PC-3 (cell line): ENCODE data around the gene PLA2G2F. TPM values are rescaled to one million over a fixed set of nuclear protein-coding genes. Genes with fewer than 3 reads are reported as not detected.

Experiments
- ATAC-seq: fragments of 200-7000 bp; cut with Tn5 transposase; 2 replicates; pipeline ENCODE4 v1.9.1; 2020; ENCODE audit warnings: mild to moderate bottlenecking, moderate library complexity
- BruUV-seq: library from RNA; stranded (reverse); fragments of 400-500 nt; replicated peaks from 2 replicates; lab custom pipeline; 2021; lab: Mats Ljungman, UMichigan
- CTCF ChIA-PET: fragments of 300-600 bp; sonication (Branson Sonifier 250); formaldehyde crosslinking; loops from one replicate; lab custom pipeline; 2022; ENCODE audit warnings: antibody characterized with exemption; lab: Charles Lee
- POLR2A ChIA-PET: fragments of 300-600 bp; sonication (Branson Sonifier 250); formaldehyde crosslinking; loops from one replicate; lab custom pipeline; 2022; ENCODE audit warnings: antibody characterized with exemption; ENCODE audit not compliant: unreplicated experiment; lab: Charles Lee
- DNase-seq: peaks from one replicate; pipeline ENCODE4 v3.0.0-alpha.2; 2015
- H2AFZ ChIP-seq: fragments of 300-600 bp; sonication (generic); 2 replicates; pipeline ENCODE4 v1.6.0; 2016; ENCODE audit warnings: antibody characterized with exemption, low read length
- H3F3A ChIP-seq: fragments of 300-600 bp; sonication (generic); one replicate; pipeline ENCODE4 v1.6.0; 2017; ENCODE audit warnings: antibody characterized with exemption, low read length, control low read depth, mild to moderate bottlenecking; ENCODE audit not compliant: unreplicated experiment
- H3K27ac ChIP-seq: fragments of 300-600 bp; sonication (generic); 2 replicates; pipeline ENCODE4 v1.5.1; 2016; ENCODE audit warnings: mild to moderate bottlenecking, low read length
- H3K27me3 ChIP-seq: fragments of 300-600 bp; sonication (generic); 2 replicates; pipeline ENCODE4 v1.6.1; 2016; ENCODE audit warnings: low read length, mixed read lengths
- H3K36me3 ChIP-seq: fragments of 300-600 bp; sonication (generic); 2 replicates; pipeline ENCODE4 v1.6.1; 2016; ENCODE audit warnings: low read depth, mixed run types, low read length, mixed read lengths
- H3K4me1 ChIP-seq: fragments of 300-600 bp; sonication (generic); 2 replicates; pipeline ENCODE4 v1.5.1; 2016; ENCODE audit warnings: low read length; ENCODE audit not compliant: insufficient read depth
- H3K4me2 ChIP-seq: fragments of 300-600 bp; sonication (generic); 2 replicates; pipeline ENCODE4 v1.6.0; 2016; ENCODE audit warnings: low read length
- H3K4me3 ChIP-seq: fragments of 300-600 bp; sonication (generic); 2 replicates; pipeline ENCODE4 v1.5.1; 2016; ENCODE audit warnings: mild to moderate bottlenecking, low read length, mixed read lengths
- H3K79me2 ChIP-seq: fragments of 300-600 bp; sonication (generic); 2 replicates; pipeline ENCODE4 v1.6.1; 2017; ENCODE audit warnings: low read length, mixed read lengths
- H3K9ac ChIP-seq: fragments of 300-600 bp; sonication (generic); 2 replicates; pipeline ENCODE4 v1.6.0; 2016; ENCODE audit warnings: mild to moderate bottlenecking, low read length
- H3K9me2 ChIP-seq: fragments of 300-600 bp; sonication (generic); replicated peaks from 2 replicates; pipeline ENCODE4 v1.6.1; 2016; ENCODE audit warnings: mixed run types, low read length, mixed read lengths
- H3K9me3 ChIP-seq: fragments of 300-600 bp; sonication (generic); 2 replicates; pipeline ENCODE4 v1.6.1; 2016; ENCODE audit warnings: low read length, mixed read lengths
- H4K20me1 ChIP-seq: fragments of 300-600 bp; sonication (generic); 2 replicates; pipeline ENCODE4 v1.6.1; 2016; ENCODE audit warnings: low read length, mixed read lengths
- EZH2 ChIP-seq: fragments of 300-600 bp; sonication (generic); IDR thresholded peaks from one replicate; pipeline ENCODE4 v1.6.1; 2017; ENCODE audit warnings: antibody characterized with exemption, mild to moderate bottlenecking, low read length; ENCODE audit not compliant: unreplicated experiment
- EZH2phosphoT487 ChIP-seq: fragments of 300-600 bp; sonication (generic); IDR thresholded peaks from 2 replicates; pipeline ENCODE4 v1.6.1; 2018; ENCODE audit warnings: mild to moderate bottlenecking, antibody characterized with exemption, low read length, borderline replicate concordance
- intact Hi-C: fragments of 100-400 bp; cut with micrococcal nuclease; formaldehyde crosslinking; loops from 2 replicates; pipeline ENCODE4 v1.9.0; 2023
- total RNA-seq: library from RNA; depleted of rRNA; stranded (reverse); fragments of >200 nt; gene quantifications from 2 replicates; pipeline ENCODE4 v1.2.3, GENCODE V29; 2014
- TF ChIP-seq, protein P1 (sequence below): fragments of 300-600 bp; sonication (generic); conservative IDR thresholded peaks from 2 replicates; pipeline ENCODE4 v1.5.1; 2017; ENCODE audit warnings: antibody characterized with exemption, low read depth, mild to moderate bottlenecking, low read length

Gene PLA2G2F
- total RNA-seq, 1 experiment from 2014 or later: 0.18 TPM

DNA sequence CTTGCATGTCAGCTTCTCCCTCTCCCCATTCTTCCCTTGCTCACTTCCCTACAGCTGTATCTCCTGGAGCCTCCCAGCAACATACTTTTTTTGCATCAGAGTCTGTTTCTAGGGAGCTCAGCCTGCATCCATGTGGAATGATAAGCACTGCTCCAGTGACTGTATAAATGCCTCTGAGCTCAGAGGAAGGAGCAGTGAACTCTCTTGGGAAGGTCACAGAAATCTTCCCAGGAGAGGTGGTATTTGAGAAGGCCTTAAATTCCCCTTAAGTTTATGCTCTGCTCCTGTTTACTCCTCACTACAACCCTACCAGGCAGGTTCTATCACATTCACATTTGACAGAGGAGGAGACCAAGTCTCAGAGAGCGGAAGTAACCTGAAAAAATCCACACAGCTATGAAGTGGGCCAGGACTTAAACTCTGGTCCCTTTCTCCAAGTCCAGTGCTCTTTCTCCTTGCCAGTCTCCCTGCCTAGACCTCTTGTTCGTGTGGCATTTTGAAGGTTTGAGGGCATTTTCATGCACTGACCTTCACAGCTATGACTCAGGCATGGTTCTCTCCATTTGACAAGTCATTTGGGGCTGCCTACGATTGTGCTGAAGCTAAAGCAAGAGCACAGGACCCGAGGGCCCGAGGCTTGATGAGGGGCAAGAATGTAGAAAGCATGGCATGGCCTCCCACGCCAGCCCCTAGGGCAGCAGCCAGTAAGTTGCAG, 41.2 kb downstream of the PLA2G2F start:
- no peak overlapping the region for H2AFZ ChIP-seq
- ChIA-PET CTCF (interaction anchor here (1.2 kb wide), 1 partner anchor 33 kb away, joined by 3 read pairs; no protein-coding TSS in a partner anchor), POLR2A (no interaction called here)
- H3K27ac ChIP-seq: no peak overlapping the region
- DNase-seq: peak; percentile 40
- H3K9me2 ChIP-seq: no peaks in the 10 kb centered on the region
- intact Hi-C loops: no loop called here
- no peak overlapping the region for H3K9ac ChIP-seq
- no peak overlapping the region for H3K4me2 ChIP-seq
- H3K27me3 ChIP-seq: no peaks in the 10 kb centered on the region
- peaks cover 8% of the 10 kb centered on the region; the same call in 1 of the 2 replicates for H3K4me1 ChIP-seq
- ATAC-seq: no peak
- H4K20me1 ChIP-seq: no peaks in the 10 kb centered on the region
- H3K4me3 ChIP-seq: no peak overlapping the region
- TF ChIP-seq EZH2phosphoT487 (no peak), EZH2 (no peak)
- TF ChIP-seq, protein P1, sequence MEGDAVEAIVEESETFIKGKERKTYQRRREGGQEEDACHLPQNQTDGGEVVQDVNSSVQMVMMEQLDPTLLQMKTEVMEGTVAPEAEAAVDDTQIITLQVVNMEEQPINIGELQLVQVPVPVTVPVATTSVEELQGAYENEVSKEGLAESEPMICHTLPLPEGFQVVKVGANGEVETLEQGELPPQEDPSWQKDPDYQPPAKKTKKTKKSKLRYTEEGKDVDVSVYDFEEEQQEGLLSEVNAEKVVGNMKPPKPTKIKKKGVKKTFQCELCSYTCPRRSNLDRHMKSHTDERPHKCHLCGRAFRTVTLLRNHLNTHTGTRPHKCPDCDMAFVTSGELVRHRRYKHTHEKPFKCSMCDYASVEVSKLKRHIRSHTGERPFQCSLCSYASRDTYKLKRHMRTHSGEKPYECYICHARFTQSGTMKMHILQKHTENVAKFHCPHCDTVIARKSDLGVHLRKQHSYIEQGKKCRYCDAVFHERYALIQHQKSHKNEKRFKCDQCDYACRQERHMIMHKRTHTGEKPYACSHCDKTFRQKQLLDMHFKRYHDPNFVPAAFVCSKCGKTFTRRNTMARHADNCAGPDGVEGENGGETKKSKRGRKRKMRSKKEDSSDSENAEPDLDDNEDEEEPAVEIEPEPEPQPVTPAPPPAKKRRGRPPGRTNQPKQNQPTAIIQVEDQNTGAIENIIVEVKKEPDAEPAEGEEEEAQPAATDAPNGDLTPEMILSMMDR: no peak
- H3K79me2 ChIP-seq: no peaks in the 10 kb centered on the region
- no peaks in the 10 kb centered on the region for H3K9me3 ChIP-seq
- H3K36me3 ChIP-seq: no peaks in the 10 kb centered on the region
- no TSS peak for BruUV-seq
- no peaks in the 10 kb centered on the region for H3F3A ChIP-seq

DNA sequence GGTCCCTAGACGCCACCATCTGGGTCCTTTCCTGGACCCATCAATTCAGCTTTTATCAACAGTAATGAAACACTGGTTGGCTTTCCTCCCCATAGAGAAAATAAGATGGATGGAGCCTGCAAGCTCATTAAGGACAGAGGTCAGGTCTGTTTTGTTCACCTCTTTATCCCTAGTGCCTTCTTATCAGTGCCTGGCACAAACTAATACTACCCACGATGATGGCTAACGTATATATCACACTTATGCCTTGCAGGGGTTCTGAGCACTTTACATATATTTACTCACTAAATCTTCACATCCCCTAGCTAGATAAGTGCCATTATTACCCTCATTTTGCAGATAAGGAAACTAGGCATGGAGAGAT, 41.7 kb downstream of the PLA2G2F start:
- H2AFZ ChIP-seq: no peak overlapping the region
- TF ChIP-seq, protein P1: no peak
- no peak for TF ChIP-seq EZH2
- TF ChIP-seq EZH2phosphoT487: no peak
- POLR2A ChIA-PET: interaction anchor here (0.6 kb wide), 1 partner anchor 10 kb away, joined by 5 read pairs; no protein-coding TSS in a partner anchor
- no peak overlapping the region for H3K27ac ChIP-seq
- H3K36me3 ChIP-seq: no peaks in the 10 kb centered on the region
- no peaks in the 10 kb centered on the region for H3K79me2 ChIP-seq
- no peaks in the 10 kb centered on the region for H3K9me2 ChIP-seq
- no peaks in the 10 kb centered on the region for H3K27me3 ChIP-seq
- intact Hi-C loops: no loop called here
- H3K9me3 ChIP-seq: no peaks in the 10 kb centered on the region
- no TSS peak for BruUV-seq
- H3K4me3 ChIP-seq: no peak overlapping the region
- CTCF ChIA-PET: no interaction called here
- H3K4me1 ChIP-seq: peaks cover 8% of the 10 kb centered on the region; the same call in 1 of the 2 replicates
- H4K20me1 ChIP-seq: no peaks in the 10 kb centered on the region
- H3K4me2 ChIP-seq: no peak overlapping the region
- ATAC-seq (no peak), DNase-seq (no peak)
- H3K9ac ChIP-seq: no peak overlapping the region
- H3F3A ChIP-seq: no peaks in the 10 kb centered on the region

DNA sequence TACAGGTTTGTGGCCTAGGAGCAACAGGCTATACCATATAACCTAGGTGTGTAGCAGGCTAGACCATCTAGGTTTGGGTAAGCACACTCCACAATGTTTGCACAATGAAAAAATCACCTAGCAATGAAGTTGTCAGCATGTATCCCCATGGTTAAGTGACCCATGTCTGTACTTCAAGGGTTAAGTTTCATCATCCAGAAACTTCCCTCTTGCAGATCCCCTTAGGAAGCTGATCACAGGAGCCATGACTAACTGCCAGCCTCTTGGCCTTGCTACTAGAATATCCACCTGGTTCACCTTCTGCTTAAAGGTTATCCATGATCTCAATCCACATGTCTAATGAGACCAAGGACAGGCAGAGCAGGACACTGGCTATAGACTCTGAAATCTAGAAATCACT, 43.3 kb downstream of the PLA2G2F start:
- ChIA-PET CTCF (no interaction called here), POLR2A (no interaction called here)
- ATAC-seq (no peak), DNase-seq (no peak)
- Histone ChIP-seq H3K79me2 (no peaks in the 10 kb centered on the region), H2AFZ (no peak overlapping the region), H3K4me1 (peaks cover 18% of the 10 kb centered on the region), H3K4me2 (no peak overlapping the region), H4K20me1 (no peaks in the 10 kb centered on the region), H3K4me3 (no peak overlapping the region), H3F3A (no peaks in the 10 kb centered on the region), H3K9me3 (no peaks in the 10 kb centered on the region), H3K36me3 (no peaks in the 10 kb centered on the region), H3K27ac (no peak overlapping the region), H3K9ac (no peak overlapping the region), H3K9me2 (no peaks in the 10 kb centered on the region), H3K27me3 (no peaks in the 10 kb centered on the region)
- TF ChIP-seq, protein P1: no peak
- TF ChIP-seq EZH2 (no peak), EZH2phosphoT487 (no peak)
- intact Hi-C loops: no loop called here
- BruUV-seq: no TSS peak
